Tibial nerve (tissue), 4 donors: ENCODE results near the gene TBC1D1. TPM values are rescaled to one million over a fixed set of nuclear protein-coding genes. Genes with fewer than 3 reads are reported as not detected.

ENCODE experiments used
- DNase-seq, 2 donors: peaks; one replicate each; pipeline ENCODE4 v3.0.0-alpha.2; 2019; ENCODE audit warnings: low spot score in 2 of 2
- H3K27ac ChIP-seq, 4 donors: fragments of 200-600 bp; sonication (generic) in 3 of 4; one replicate each; pipeline ENCODE4 v1.5.1; 2017 to 2019; ENCODE audit warnings: mild to moderate bottlenecking in 1 of 4
- H3K27me3 ChIP-seq, 2 donors: fragments of 200-600 bp; sonication (generic) in 1 of 2; one replicate each; pipeline versions ENCODE4 v1.5.1 to v1.6.0; 2017 to 2019
- H3K36me3 ChIP-seq, 3 donors: fragments of 200-600 bp; sonication (generic); one replicate each; pipeline ENCODE4 v1.5.1; 2018 to 2019
- H3K4me1 ChIP-seq, 4 donors: fragments of 200-600 bp; sonication (generic) in 3 of 4; one replicate each; pipeline ENCODE4 v1.5.1; 2017 to 2019
- H3K4me3 ChIP-seq, 4 donors: fragments of 200-600 bp; sonication (generic) in 3 of 4; one replicate each; pipeline ENCODE4 v1.5.1; 2017 to 2019; ENCODE audit warnings: mild to moderate bottlenecking in 1 of 4, moderate library complexity in 1 of 4
- H3K9me3 ChIP-seq, 4 donors: fragments of 200-600 bp; sonication (generic) in 3 of 4; one replicate each; pipeline ENCODE4 v1.5.1; 2017 to 2019
- CTCF ChIP-seq, 5 experiments: fragments of 200-600 bp in 3 of 5; fragments of 450-650 bp in 2 of 5; sonication (generic) in 3 of 5; IDR thresholded peaks; one replicate each; pipeline ENCODE4 v1.5.1; 2016 to 2019; ENCODE audit warnings: antibody characterized with exemption in 5 of 5, mild to moderate bottlenecking in 3 of 5, moderate library complexity in 2 of 5
- EP300 ChIP-seq, 2 donors: sonication (generic); formaldehyde crosslinking; IDR thresholded peaks; one replicate each; pipeline ENCODE4 v1.6.1; 2017; ENCODE audit warnings: antibody characterized with exemption in 2 of 2, mild to moderate bottlenecking in 1 of 2
- POLR2A ChIP-seq, 2 donors: fragments of 450-650 bp; IDR thresholded peaks; one replicate each; pipeline ENCODE4 v1.6.1; 2017; ENCODE audit warnings: antibody characterized with exemption in 2 of 2, mild to moderate bottlenecking in 2 of 2, moderate library complexity in 2 of 2
- WGBS, 2 donors: methylation state at CpG; one replicate each; pipeline ENCODE4 v1.1.5; 2018; 5-methylcytosine and 5-hydroxymethylcytosine counted together
- total RNA-seq, 4 donors: library from RNA; depleted of rRNA; stranded (reverse); fragments of >200 nt; gene quantifications; one replicate each; pipeline ENCODE4 v1.1.0, GENCODE V29; 2016

Gene TBC1D1
- total RNA-seq, 4 donors from 2014 or later = 41.6 to 97.8 (median 62.5) TPM

- no peak for TF ChIP-seq CTCF (IDR thresholded peaks at IDR 0.05)
- no peak for TF ChIP-seq EP300 (IDR thresholded peaks at IDR 0.05)
- TF ChIP-seq POLR2A (IDR thresholded peaks at IDR 0.05) = no peak
- 78 to 84% methylated on average over 5 of the region's 5 CpGs for WGBS, 2 donors
- H3K27ac ChIP-seq = no peak overlapping the region
Observed at GRCh38 chr4:38150766-38151165, 259.9 kb downstream of the TBC1D1 start.

GRCh38 chr4:38151873-38152272 is 261.0 kb downstream of the TBC1D1 start:
- no peak overlapping the region for H3K4me3 ChIP-seq
- H3K4me1 ChIP-seq = peaks cover 0 to 48% (median 13%) of the 10 kb centered on the region in 4 donors
- H3K36me3 ChIP-seq = no peaks in the 10 kb centered on the region
- H3K9me3 ChIP-seq = no peaks in the 10 kb centered on the region
- H3K27ac ChIP-seq = no peak overlapping the region
- no peaks in the 10 kb centered on the region for H3K27me3 ChIP-seq
- TF ChIP-seq EP300 (IDR thresholded peaks at IDR 0.05) (no peak), POLR2A (IDR thresholded peaks at IDR 0.05) (no peak), CTCF (IDR thresholded peaks at IDR 0.05) (no peak)
- WGBS, 2 donors = 64 to 67% methylated on average over 6 of the region's 6 CpGs
- no peak for DNase-seq

More at GRCh38 chr4:38150766-38151165, 259.9 kb downstream of the TBC1D1 start:
- Histone ChIP-seq H3K4me1 (peaks cover 0 to 42% (median 11%) of the 10 kb centered on the region in 4 donors), H3K27me3 (no peaks in the 10 kb centered on the region), H3K36me3 (no peaks in the 10 kb centered on the region), H3K4me3 (no peak overlapping the region), H3K9me3 (no peaks in the 10 kb centered on the region)
- DNase-seq = no peak

GRCh38 chr4:38152305-38152704 is 261.4 kb downstream of the TBC1D1 start:
- no peaks in the 10 kb centered on the region for H3K27me3 ChIP-seq
- no peaks in the 10 kb centered on the region for H3K36me3 ChIP-seq
- H3K4me1 ChIP-seq = peaks cover 0 to 48% (median 14%) of the 10 kb centered on the region in 4 donors
- DNase-seq = no peak
- H3K9me3 ChIP-seq = no peaks in the 10 kb centered on the region
- no peak overlapping the region for H3K27ac ChIP-seq
- 43 to 81% methylated on average over 1 of the region's 1 CpG for WGBS, 2 donors
- TF ChIP-seq EP300 (IDR thresholded peaks at IDR 0.05) = no peak
- no peak for TF ChIP-seq POLR2A (IDR thresholded peaks at IDR 0.05)
- no peak for TF ChIP-seq CTCF (IDR thresholded peaks at IDR 0.05)
- H3K4me3 ChIP-seq = no peak overlapping the region

GRCh38 chr4:38152721-38153386 is 262.0 kb downstream of the TBC1D1 start:
- Histone ChIP-seq H3K4me1 (peaks cover 0 to 54% (median 17%) of the 10 kb centered on the region in 4 donors), H3K9me3 (no peaks in the 10 kb centered on the region), H3K27me3 (no peaks in the 10 kb centered on the region), H3K27ac (no peak overlapping the region), H3K36me3 (no peaks in the 10 kb centered on the region), H3K4me3 (no peak overlapping the region)
- 57 to 63% methylated on average over 7 of the region's 7 CpGs for whole genome bisulfite sequencing, 2 donors
- TF ChIP-seq POLR2A (IDR thresholded peaks at IDR 0.05) (no peak), EP300 (IDR thresholded peaks at IDR 0.05) (no peak), CTCF (IDR thresholded peaks at IDR 0.05) (no peak)
- no peak for DNase-seq

GRCh38 chr4:38153387-38153760 is 262.5 kb downstream of the TBC1D1 start:
- Histone ChIP-seq H3K27me3 (no peaks in the 10 kb centered on the region), H3K36me3 (no peaks in the 10 kb centered on the region), H3K9me3 (no peaks in the 10 kb centered on the region), H3K4me3 (no peak overlapping the region), H3K4me1 (peaks cover 0 to 55% (median 17%) of the 10 kb centered on the region in 4 donors), H3K27ac (no peak overlapping the region)
- TF ChIP-seq CTCF (IDR thresholded peaks at IDR 0.05) = no peak
- TF ChIP-seq POLR2A (IDR thresholded peaks at IDR 0.05) = no peak
- TF ChIP-seq EP300 (IDR thresholded peaks at IDR 0.05) = no peak
- no peak for DNase-seq
- WGBS, 2 donors = 71 to 81% methylated on average over 2 of the region's 2 CpGs
